Measurements from ENCODE around the gene OR6S1. TPM values are rescaled to one million over a fixed set of nuclear protein-coding genes. Genes with fewer than 3 reads are reported as not detected.

OR6S1 gene, protein sequence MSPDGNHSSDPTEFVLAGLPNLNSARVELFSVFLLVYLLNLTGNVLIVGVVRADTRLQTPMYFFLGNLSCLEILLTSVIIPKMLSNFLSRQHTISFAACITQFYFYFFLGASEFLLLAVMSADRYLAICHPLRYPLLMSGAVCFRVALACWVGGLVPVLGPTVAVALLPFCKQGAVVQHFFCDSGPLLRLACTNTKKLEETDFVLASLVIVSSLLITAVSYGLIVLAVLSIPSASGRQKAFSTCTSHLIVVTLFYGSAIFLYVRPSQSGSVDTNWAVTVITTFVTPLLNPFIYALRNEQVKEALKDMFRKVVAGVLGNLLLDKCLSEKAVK
- total RNA-seq, result not detected in 2 replicates

GRCh38 chr14:20641591-20641990 lies at the start of gene OR6S1:
Gene OR6S1 (minus strand): TSS chr14:20641691. CDS start chr14:20641691, 0 bp downstream.

DNA sequence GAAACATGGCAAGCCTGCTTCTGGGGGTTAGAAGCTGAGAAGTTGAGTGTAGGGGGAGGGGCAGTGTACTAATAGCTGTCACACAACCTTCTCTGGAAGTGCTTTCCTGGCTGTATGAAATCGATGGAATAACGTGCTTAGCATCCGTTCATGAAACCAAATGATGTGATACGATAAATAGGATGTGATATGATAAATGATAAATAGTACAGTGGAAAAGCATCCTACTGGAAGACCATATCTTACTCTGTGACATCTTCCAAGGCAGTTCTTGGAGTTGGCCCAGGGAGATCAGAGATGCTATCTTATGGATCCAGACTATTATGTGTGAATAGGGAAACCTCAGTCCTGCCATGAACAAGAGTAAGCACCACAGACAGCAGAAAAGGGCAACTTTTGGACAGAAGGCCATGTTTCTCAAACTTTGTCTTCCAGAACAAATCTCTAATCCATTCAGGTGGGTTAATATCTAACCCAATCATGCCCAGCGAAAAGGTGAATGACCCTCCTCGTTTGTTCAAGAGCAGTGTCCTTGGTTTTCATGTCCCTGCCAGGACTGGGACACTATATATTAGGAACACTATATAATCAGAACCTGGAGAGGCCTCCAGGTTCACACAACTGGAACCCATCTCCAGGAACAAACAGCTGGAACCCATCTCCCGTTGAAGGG lies 46.8 kb upstream of the OR6S1 start, which contains the start of gene ANG:
Gene ANG (plus strand): TSS at position 598 of the 673 bp plus-strand sequence. CDS start 4,801 bp downstream, outside the sequence.

GRCh38 chr14:20683891-20684661 lies 42.6 kb upstream of the OR6S1 start, which contains the start of gene RNASE4:
Gene RNASE4 (plus strand): TSS chr14:20684560. CDS start chr14:20699372, 14,812 bp downstream.

DNA sequence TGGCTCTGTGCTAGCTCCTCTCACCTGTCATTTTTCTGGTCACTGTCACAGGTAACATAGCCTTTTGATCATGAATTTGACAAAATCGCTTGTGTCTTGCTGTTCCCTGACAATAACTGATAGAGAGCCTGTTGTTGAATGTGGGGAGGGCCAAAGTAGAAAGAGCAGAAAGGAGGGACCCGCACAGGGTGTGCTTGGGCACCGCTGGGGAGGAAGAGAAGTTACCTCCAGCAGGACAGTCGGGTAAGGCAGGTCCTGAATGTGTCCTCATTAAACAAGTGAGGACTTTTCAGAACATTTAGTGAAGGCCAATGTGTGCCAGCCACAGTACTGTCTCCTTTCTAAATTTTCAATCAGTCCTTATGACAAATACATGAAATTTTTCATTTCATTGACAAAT lies 50.3 kb downstream of the OR6S1 start, which contains the start of gene RNASE12:
Gene RNASE12 (minus strand): TSS at position 142 of the 400 bp plus-strand sequence. CDS start 653 bp downstream, outside the sequence.

Other genes with a start within 250 kb of the OR6S1 start
- 16.3 and 20.3 TPM in 2 replicates for gene TEP1, start 228.2 kb downstream of the OR6S1 start, total RNA-seq
- gene KLHL33, start 205.5 kb downstream of the OR6S1 start, total RNA-seq, result 0.34 TPM in 1 of 2 replicates, not detected in the other
- 44.6 and 61.5 TPM in 2 replicates for gene OSGEP, start 186.9 kb downstream of the OR6S1 start, total RNA-seq
- gene APEX1, start 186.5 kb downstream of the OR6S1 start, total RNA-seq, result 157 and 174 TPM in 2 replicates
- gene PIP4P1, start 180.3 kb downstream of the OR6S1 start, total RNA-seq, result 13.5 and 16.1 TPM in 2 replicates
- gene PNP, start 172.3 kb downstream of the OR6S1 start, total RNA-seq, result 214 and 216 TPM in 2 replicates
- not detected in 2 replicates for gene RNASE10, start 136.2 kb downstream of the OR6S1 start, total RNA-seq
- not detected in 2 replicates for gene RNASE9, start 80.6 kb downstream of the OR6S1 start, total RNA-seq
- gene RNASE11, start 53.7 kb downstream of the OR6S1 start, total RNA-seq, result not detected in 2 replicates
- not detected in 2 replicates for gene RNASE12, start 50.3 kb downstream of the OR6S1 start, total RNA-seq
- 4.2 and 9.5 TPM in 2 replicates for gene RNASE4, start 42.9 kb upstream of the OR6S1 start, total RNA-seq
- gene ANG, start 47.1 kb upstream of the OR6S1 start, total RNA-seq, result 6.0 and 6.1 TPM in 2 replicates
- gene EDDM3A, start 104.2 kb upstream of the OR6S1 start, total RNA-seq, result not detected in 2 replicates
- not detected in 2 replicates for gene EDDM3B, start 126.7 kb upstream of the OR6S1 start, total RNA-seq
- not detected in 2 replicates for gene RNASE6, start 139.6 kb upstream of the OR6S1 start, total RNA-seq
- 182 and 221 TPM in 2 replicates for gene RNASE1, start 161.2 kb upstream of the OR6S1 start, total RNA-seq
- not detected in 2 replicates for gene RNASE3, start 249.7 kb upstream of the OR6S1 start, total RNA-seq

Data from mammary microvascular endothelial cell (primary cell).